GM21515 (cell line): ENCODE results near the gene VPREB3.

Experiments used
- ATAC-seq: cut with Tn5 transposase; IDR thresholded peaks from one replicate; pipeline ENCODE4 v1.9.1; 2021; ENCODE audit not compliant: unreplicated experiment

Gene VPREB3

DNA sequence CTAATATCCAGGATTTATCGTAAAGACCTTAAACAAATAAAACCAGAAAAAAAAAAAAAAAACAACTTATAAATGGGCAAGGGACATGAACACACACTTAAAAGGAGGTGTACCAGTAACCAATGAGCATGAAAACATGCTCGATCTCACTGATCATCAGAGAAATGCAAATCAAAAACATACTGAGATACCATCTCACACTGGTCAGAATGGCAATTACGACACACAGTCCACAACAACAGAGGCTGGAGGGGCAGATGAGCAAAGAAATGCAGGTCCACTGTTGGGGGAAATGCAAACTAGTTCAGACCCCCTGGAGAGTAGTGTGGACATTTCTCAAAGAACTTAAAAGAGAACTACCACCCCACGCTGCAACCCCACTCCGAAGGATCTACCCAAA, 50.2 kb downstream of the VPREB3 start:
- ATAC-seq, result no peak
